ENCODE results near the gene ATP6V0E1. TPM values are rescaled to one million over a fixed set of nuclear protein-coding genes. Genes with fewer than 3 reads are reported as not detected.

Gene ATP6V0E1
- total RNA-seq, 2 donors from 2014 or later: 41.2 to 68.7 TPM

GRCh38 chr5:172943283-172943841 is 40.2 kb upstream of the ATP6V0E1 start:
- WGBS, 2 donors: 74 to 88% methylated on average over 18 of the region's 18 CpGs
- Histone ChIP-seq H3K4me3 (no peak overlapping the region), H3K9me3 (no peaks in the 10 kb centered on the region), H3K27me3 (no peaks in the 10 kb centered on the region), H3K27ac (no peak overlapping the region), H3K4me1 (no peaks in the 10 kb centered on the region), H3K36me3 (replicated peaks in 1 of 2; ENCODE audit: insufficient read depth in 1 of 2, low read depth in 2 of 2) (peaks cover 0 to 12% of the 10 kb centered on the region in 2 donors)
- intact Hi-C loops (cut with DNase I): no loop called here
- no peak for ATAC-seq
- no peak for DNase-seq
- TF ChIP-seq, protein P1, sequence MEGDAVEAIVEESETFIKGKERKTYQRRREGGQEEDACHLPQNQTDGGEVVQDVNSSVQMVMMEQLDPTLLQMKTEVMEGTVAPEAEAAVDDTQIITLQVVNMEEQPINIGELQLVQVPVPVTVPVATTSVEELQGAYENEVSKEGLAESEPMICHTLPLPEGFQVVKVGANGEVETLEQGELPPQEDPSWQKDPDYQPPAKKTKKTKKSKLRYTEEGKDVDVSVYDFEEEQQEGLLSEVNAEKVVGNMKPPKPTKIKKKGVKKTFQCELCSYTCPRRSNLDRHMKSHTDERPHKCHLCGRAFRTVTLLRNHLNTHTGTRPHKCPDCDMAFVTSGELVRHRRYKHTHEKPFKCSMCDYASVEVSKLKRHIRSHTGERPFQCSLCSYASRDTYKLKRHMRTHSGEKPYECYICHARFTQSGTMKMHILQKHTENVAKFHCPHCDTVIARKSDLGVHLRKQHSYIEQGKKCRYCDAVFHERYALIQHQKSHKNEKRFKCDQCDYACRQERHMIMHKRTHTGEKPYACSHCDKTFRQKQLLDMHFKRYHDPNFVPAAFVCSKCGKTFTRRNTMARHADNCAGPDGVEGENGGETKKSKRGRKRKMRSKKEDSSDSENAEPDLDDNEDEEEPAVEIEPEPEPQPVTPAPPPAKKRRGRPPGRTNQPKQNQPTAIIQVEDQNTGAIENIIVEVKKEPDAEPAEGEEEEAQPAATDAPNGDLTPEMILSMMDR (IDR thresholded peaks at IDR 0.05): no peak
- TF ChIP-seq POLR2A (IDR thresholded peaks at IDR 0.05): no peak

DNA sequence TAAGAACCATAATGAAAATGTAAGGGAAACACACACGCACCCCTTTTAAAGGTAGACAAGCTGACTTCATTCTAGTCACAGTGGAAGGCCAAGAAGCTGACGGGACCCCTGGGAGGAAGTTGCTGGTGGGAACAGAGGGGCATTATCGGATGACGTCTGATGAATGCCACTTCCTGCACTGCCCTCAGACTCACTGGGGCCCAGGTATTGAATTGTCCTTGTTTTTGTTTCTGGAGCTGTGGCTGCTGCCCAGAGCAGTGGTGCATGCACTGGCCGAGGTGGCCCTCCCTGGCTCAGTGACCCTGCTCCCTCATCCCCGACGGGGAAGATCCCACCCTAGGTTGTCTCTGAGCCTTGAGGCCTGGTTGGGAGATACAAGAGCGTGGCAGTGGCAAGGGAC is 39.7 kb upstream of the ATP6V0E1 start:
- WGBS, 2 donors: 88 to 89% methylated on average over 5 to 8 of the region's 8 CpGs
- no peaks in the 10 kb centered on the region for H3K27me3 ChIP-seq
- intact Hi-C loops (cut with DNase I): no loop called here
- H3K9me3 ChIP-seq: no peaks in the 10 kb centered on the region
- DNase-seq (no peak), ATAC-seq (no peak)
- H3K4me1 ChIP-seq: no peaks in the 10 kb centered on the region
- H3K36me3 ChIP-seq (replicated peaks in 1 of 2; ENCODE audit: insufficient read depth in 1 of 2, low read depth in 2 of 2): peaks cover 0 to 12% of the 10 kb centered on the region in 2 donors
- H3K27ac ChIP-seq: no peak overlapping the region
- TF ChIP-seq POLR2A (IDR thresholded peaks at IDR 0.05): no peak
- TF ChIP-seq, protein P1 (IDR thresholded peaks at IDR 0.05): no peak
- H3K4me3 ChIP-seq: no peak overlapping the region

DNA sequence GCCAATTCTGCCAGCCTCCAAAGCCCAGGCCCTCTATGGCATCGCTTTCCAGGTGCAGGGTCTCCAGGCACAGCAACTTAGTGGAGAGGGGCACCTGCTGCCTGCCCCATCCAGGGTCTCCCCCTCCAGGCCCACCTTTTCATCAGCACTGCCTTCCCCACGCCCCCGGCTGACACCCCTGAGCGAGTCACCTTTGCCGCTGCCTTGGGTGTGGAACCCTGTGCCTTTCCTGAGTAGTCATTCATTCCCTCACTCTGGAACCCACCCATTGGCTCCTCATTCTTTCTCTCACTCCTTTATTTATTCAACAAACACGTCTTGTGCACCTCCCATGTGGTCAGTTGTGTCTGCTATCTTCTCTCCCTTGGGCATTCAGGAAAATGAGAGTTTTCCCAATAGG is 38.8 kb upstream of the ATP6V0E1 start:
- Histone ChIP-seq H3K4me3 (no peak overlapping the region), H3K36me3 (replicated peaks in 1 of 2; ENCODE audit: insufficient read depth in 1 of 2, low read depth in 2 of 2) (peaks cover 0 to 10% of the 10 kb centered on the region in 2 donors), H3K9me3 (no peaks in the 10 kb centered on the region), H3K27me3 (no peaks in the 10 kb centered on the region), H3K4me1 (no peaks in the 10 kb centered on the region), H3K27ac (no peak overlapping the region)
- 86 to 93% methylated on average over 6 of the region's 6 CpGs for WGBS, 2 donors
- DNase-seq (no peak), ATAC-seq (no peak)
- intact Hi-C loops (cut with DNase I): no loop called here
- TF ChIP-seq, protein P1 (IDR thresholded peaks at IDR 0.05): no peak
- TF ChIP-seq POLR2A (IDR thresholded peaks at IDR 0.05): no peak

DNA sequence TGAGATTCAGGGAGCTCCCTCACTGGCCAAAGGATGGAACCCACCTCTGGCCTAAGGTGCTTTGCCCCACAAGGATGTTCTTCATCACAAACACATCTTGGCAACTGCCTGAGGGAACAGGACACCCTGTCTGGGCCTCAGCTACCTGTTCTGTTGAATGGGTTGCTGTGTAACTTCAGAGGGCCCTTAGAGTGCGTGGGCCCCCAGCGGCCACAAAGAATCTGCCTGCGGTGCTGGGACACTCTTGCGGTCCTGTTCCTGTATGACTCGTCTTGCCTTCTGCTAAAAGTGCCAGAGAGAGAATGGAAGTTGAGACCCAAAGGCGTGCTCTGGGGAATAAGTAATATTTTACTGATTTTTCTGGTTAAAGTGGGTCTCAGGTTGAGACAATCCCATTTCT is 38.4 kb upstream of the ATP6V0E1 start:
- no peak for TF ChIP-seq POLR2A (IDR thresholded peaks at IDR 0.05)
- TF ChIP-seq, protein P1 (IDR thresholded peaks at IDR 0.05): no peak
- H3K36me3 ChIP-seq (replicated peaks in 1 of 2; ENCODE audit: insufficient read depth in 1 of 2, low read depth in 2 of 2): peaks cover 0 to 9% of the 10 kb centered on the region in 2 donors
- ATAC-seq (no peak), DNase-seq (no peak)
- no peak overlapping the region for H3K4me3 ChIP-seq
- H3K4me1 ChIP-seq: no peaks in the 10 kb centered on the region
- WGBS, 2 donors: 92 to 95% methylated on average over 6 of the region's 6 CpGs
- intact Hi-C loops (cut with DNase I): no loop called here
- H3K27me3 ChIP-seq: no peaks in the 10 kb centered on the region
- H3K27ac ChIP-seq: no peak overlapping the region
- no peaks in the 10 kb centered on the region for H3K9me3 ChIP-seq

- no peak overlapping the region for H3K27ac ChIP-seq
- TF ChIP-seq, protein P1 (IDR thresholded peaks at IDR 0.05): no peak
- TF ChIP-seq POLR2A (IDR thresholded peaks at IDR 0.05): no peak
- no peaks in the 10 kb centered on the region for H3K4me1 ChIP-seq
- intact Hi-C loops (cut with DNase I): no loop called here
- no peaks in the 10 kb centered on the region for H3K27me3 ChIP-seq
- H3K9me3 ChIP-seq: no peaks in the 10 kb centered on the region
- DNase-seq (peak in 1 of 4 donors; percentile 3), ATAC-seq (no peak)
- WGBS, 2 donors: 83 to 92% methylated on average over 7 of the region's 7 CpGs
- no peak overlapping the region for H3K4me3 ChIP-seq
- H3K36me3 ChIP-seq (replicated peaks in 1 of 2; ENCODE audit: insufficient read depth in 1 of 2, low read depth in 2 of 2): peaks cover 0 to 9% of the 10 kb centered on the region in 2 donors
Measured at GRCh38 chr5:172946146-172946545, 37.4 kb upstream of the ATP6V0E1 start.

All from body of pancreas (tissue), 4 donors.